SKM-1 (cell line): ENCODE measurements around the gene ASF1B.
A peak's percentile ranks its signal among the peaks of the same experiment; 100 is the strongest.

Experiments used
- DNase-seq: peaks from one replicate; lab custom pipeline; 2025; ENCODE audit not compliant: unreplicated experiment; lab: John Stamatoyannopoulos, UW

Gene ASF1B

DNA sequence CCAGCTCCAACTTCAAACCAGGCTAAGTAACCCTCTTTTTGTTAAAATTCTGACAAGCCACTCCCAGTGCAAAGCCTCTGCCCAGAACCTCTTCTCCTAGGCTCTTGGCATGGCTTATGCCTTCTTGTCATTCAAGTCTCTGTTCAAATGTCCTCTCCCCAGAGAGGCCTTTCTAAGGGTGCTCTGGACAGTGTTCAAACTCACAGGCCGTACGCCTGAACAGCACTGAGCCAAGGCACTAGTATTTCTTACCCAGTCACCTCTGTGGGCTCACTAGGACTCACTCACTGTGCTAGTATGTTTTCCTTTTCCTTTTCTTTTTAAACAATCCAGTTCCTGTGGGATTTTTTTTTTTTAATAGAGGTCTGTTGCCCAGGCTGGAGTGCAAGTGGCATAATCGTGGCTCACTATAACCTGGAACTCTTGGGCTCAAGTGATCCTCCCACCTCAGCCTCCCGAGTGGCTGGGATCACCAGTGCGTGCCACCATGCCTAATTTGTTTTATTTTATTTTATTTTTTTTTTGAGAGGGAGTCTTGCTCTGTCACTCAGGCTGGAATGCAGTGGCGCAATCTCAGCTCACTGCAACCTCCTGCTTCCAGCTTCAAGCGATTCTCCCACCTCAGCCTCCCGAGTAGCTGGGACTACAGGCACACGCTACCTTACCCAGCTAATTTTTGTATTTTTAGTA, 2.3 kb upstream of the ASF1B start:
- DNase-seq, result no peak

DNA sequence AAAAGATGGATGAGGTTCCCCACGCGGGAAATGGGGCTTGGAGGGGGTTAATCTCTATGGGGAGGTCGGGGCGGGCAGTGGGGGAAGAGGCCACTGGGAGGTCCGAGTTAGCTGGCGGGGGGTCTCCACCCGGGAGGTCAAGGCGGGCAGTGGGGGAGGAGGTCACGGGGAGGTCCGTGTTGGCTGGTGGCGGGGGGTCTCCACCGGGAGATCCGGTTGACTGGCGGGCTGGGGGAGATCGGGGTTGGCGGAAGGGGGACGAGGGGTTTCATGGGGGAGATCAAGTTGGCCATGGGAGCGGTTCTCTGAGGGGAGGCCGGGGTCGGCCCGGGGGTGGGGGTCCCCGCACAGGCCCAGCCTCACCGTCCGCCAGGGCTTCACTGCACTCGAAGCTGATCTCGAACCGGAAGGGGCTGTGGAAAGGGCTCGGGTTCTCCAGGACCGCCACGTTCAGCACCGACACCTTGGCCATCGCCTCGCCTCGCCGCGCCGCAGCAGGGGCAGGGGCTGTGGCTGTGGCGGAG, 342 bp downstream of the ASF1B start:
- DNase-seq, result no peak

DNA sequence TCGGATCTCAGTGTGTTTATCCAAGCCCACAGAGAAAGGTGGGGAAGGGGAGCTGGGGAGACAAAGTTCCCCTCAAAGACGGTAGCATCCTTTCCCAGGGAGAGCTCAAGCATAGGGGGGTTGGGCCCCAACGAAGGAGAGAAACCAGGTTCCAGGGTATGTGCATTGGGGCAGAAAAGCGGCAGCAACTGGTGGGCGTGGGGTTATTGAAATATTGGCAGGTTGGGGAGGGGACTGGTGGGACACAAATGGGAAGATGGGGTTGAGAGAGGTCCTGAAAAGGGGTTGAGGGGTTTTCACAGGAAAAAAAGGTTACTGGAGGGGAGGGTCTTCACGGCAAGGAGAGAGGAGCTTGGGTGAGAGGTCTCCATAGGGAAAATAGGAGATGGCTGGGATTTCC, 1.0 kb downstream of the ASF1B start:
- no peak for DNase-seq

DNA sequence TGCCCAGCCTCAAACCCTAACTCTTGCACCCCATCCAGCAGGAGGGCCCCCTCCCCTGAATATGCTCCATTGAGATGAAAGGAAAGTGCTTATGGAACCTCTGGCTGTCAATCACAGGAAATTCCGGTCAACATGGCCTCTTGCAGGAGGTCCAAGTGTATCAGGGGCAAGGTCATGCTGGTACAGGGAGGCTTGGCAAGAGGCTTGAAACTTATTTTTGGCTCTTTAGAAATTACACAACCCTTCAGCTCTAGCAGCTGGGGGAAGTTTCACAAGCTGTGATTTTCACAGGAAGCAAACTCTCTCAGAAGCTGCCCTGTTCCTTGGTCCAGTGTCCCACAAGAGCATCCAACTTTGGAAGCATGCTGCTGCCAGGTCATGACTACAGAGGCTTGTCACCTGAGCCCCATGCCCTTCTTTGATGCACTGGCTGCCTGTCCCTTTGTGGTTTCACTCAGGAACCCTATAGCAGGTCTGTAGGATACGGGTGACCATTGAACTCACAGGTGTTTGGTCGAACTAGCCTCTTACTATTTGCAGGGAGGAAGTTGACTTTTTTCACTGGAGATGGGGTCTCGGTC, 8.4 kb downstream of the ASF1B start:
- DNase-seq, result peak; percentile 44

DNA sequence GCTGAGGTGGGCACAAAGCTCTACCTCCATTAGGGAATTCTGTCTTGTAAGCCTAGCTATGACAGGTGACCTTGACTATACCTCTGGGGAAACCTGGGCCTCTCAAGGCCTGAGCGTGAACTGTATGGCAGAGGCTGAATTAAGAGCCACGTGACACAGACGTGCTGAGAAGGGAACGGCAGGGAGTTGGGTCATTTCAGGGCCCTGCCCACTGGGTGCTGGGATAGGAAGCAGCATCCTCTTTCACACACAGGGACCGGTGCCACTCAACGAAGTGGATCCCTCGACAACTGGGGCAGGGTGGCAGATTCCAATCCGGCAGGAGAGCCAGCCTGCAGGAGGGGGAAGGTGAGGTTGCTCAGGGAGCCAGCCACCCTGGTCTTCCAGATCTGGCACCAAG, 9.2 kb downstream of the ASF1B start:
- no peak for DNase-seq

DNA sequence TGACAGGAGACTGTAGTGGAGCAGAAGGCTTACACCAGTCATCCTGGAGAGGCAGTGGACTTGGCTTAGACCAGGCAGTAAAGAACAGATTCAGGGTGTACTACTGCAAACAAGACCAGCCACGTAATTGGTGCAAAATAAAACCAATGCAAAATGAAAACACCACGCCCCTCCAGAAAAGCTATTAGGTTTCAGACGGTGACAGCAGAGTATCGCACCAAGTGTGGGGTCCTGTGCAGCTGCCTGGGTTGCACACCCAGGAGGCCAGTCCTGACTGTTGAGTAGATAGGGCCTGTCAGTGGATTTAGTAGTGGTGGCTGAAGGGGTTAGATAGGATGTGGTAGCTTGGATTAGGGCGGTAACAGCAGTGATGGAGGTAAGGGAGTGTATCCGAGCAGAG, 13.5 kb downstream of the ASF1B start:
- DNase-seq, result no peak

DNA sequence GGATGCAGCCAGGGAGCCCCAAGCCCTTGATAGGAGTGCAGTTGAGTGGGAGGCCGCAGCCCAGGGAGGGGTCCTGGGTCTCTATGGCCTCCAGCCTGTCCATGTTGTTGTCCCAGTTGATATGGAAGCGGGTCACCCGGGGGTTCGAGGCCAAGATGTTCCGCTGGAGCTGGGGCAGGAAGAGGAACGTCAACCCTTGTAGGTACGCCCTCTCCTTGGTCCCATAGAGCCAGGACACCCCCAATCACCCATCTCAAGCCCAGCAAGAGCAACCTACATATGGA, 15.9 kb downstream of the ASF1B start:
- DNase-seq, result no peak

DNA sequence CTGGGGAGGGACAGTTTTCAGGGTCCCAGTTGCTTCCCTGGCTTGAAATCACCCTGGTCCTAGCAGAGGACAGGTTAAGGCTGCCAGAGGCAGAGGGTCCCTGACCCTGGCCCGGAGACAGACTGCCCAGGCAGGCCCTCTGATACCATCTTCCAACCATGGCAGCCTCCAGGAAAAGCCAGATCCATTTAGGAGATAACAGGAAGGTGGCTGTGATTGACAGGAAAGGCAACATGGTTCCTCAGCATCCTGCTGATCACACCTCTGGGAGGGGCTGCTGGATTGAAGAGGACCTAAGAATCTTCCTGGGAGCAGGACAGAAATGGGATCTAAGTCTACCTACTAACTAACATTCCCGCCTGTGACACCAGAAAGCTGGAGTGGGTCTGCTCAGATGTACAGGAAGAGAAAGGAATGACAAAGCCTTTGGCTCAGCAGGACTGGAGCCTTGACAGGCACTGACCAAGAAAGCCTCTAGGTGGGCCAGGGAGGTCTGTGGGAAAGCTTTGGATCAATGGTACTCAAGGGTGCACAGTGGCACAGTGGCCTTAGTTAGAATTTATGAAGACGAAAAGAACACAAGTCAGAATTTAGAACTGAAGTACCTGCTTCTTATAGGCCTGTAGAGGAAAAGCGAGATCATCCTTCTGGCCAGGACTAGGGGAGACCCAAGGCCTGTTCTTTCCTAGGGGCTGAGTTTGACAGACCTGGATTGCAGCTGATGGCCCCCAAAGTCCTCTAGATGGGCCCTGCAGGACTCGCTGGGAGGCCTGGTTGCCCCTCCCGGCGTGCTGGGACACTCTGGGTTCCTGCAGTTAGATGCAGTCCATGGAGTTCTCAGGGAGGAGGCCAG, 16.5 kb downstream of the ASF1B start:
- DNase-seq, result no peak

DNA sequence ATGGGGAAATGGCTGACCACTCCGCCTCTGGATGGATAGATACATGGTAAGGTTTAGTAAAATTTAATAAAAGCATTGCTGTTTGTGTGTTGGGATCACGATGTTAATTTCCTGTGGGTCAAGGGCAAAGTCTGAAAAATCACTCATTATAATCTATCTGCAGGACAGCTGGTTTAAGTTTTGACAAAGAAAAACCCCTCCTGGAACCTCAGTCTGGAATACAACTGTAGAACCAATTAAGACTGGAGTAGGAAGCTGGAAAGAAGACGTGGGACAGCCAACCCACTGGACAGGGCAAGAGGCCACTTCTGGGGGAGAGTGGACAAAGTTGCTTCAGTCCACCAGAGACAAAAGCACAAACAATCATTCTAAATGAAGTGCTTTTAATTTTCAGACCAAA, 17.2 kb downstream of the ASF1B start:
- no peak for DNase-seq

DNA sequence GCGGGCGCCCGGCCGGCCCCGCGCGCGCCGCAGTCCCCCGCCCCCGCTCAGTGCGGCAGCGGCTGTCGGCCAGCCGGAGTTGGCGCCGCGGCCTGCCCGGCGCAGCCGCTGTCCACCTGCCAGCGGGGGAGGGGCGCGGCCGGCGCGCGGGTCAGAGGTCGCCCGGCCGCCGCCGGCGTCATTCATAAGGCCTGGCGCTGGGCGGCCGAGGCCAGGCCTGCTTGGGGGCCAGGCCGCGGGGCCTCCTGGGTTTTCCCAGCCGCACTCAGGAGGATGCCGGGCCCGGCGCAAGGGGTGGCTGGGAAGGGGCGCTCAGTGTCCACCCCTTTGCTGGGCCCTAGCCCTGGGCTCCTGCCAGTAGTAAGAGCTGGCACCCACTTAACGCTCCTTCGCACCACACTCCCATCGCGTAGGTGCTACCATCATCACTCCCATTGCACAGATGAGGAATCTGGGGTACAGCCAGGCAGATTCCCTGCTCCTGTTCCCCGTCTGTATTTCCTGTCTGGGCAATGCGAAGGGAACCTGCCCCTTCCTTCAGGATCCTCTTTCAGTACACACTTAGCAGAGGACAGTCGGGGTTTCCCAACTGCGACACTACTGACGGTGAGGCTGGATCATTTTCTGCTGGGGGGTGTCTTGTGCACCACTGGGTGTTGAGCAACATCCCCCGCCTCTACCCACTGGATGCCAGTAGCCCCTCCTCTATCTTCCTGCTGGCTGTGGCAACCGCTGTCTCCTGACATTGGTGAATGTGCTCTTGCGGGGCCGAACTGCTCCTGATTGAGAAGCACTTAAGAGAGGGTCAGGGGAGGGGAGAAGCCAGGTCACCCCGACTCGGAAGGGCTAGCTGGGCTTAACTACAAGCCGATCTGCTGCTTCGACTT, 18.0 kb downstream of the ASF1B start:
- peak; percentile 76 for DNase-seq

DNA sequence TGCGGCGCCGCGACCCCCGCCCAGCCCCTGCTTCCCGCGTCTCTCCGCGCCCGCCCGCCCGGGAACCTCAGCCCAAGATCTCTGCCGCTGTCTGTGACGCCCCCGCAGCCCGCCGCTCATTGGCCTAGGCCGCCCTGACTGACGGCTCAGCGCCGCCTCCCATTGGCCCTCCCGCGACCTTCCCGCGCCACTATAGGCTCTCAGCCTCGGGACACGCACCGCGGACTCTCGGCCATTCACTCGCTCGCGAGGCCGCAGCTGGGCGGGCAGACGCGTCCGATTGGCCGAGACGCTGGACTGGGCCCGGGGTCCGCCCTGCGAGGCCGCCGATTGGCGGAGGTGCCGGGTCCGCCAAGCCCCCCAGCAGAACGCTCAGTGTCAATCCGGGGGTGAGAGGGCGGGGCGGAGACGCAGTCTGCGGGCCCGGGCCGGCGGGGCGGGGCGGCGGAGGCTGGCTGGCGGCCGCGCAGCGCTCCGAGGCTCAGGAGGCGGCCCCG, 18.7 kb downstream of the ASF1B start, which contains the start of gene PRKACA:
Gene PRKACA (minus strand): TSS at position 95 of the 497 bp plus-strand sequence. CDS start 215 bp downstream, outside the sequence.
- DNase-seq, result peak; percentile 89

DNA sequence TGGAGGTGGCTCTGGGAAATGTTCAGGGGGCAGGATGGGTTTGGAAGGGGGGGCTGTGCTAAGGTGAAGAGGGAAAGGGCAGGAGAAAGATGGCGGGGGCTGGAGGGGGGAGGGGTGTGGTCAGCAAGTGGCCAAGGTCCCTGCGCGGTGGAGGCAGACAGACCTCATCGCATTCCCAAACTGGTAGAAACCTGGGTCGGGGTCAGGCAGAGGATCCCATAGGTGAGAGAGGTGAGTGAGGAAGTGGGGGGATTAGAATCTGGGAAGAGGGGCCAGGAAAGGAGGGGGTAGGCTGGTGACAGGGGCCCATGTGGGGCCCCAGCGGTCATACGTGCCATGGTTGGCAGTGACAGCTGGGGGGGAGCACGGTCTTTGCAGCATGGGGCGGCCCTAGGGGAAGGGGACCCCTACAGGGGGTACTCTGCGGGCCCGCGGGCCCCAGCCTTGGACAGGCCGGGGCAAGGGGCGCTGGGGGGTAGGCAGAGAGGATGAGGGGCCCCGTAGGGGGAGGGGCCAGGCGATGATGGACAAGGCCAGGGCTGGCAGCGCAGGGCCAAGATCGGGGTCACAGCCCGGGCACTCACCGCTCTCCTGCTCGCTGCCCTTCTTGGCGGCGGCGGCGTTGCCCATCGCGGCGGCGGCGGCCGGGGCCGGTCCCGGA, 19.3 kb downstream of the ASF1B start:
- DNase-seq, result no peak

DNA sequence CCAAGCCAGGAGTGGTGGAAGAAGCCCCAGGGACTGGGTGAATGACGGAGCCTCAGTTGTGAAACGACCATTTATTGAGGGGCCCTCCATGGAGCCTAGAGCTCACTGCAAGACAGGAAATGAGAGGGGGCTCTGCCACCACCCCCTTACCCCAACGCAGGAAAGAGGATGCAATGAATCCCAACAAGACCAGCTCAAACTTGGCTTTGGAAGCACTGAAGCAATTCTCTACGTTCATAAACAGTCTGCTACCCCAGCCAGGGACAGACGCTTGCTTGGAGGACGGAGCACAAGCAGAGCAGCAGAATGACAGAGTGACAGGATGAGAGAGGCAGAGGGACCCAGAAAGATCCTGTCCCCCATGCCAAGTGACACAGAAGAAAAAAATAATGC, 19.9 kb downstream of the ASF1B start:
- DNase-seq, result no peak

DNA sequence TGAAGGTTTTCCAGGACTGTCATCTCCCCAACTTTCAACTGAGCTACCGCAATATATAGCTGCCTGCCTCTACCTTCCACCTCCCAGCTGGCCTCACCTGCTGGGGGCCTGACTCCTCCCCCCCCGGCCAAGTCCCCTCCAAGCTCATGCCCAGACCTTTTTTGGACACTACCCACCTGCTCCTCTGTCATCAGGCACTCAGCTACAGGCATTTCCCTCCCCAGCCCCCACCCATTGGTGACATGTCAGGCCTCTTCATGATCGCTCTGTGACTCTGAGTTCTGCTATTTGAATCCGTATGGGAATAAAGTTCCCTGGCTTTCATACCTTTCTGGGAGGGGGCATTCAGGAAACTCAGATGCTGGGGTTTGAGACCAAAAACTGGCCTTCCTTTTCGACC, 20.6 kb downstream of the ASF1B start:
- no peak for DNase-seq

DNA sequence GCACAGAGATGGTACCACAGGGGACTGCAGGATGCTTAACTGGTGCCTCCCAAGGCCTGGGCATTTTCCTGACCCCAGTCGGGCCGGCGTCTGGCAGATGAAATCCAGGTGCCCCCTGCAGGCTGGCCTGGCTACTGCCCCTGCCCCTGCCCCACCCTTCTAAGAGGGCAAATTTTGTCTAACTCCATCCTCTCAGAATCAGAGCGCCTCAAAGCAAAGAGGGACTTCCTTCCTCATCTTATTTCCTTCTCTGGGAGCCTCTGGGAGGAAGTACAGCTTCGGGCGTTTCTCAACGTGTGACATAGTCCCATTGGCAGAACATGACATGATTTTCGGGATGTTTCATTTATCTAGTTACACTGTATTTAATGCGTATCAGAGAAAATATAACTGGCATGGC, 21.5 kb downstream of the ASF1B start:
- DNase-seq, result peak; percentile 82

DNA sequence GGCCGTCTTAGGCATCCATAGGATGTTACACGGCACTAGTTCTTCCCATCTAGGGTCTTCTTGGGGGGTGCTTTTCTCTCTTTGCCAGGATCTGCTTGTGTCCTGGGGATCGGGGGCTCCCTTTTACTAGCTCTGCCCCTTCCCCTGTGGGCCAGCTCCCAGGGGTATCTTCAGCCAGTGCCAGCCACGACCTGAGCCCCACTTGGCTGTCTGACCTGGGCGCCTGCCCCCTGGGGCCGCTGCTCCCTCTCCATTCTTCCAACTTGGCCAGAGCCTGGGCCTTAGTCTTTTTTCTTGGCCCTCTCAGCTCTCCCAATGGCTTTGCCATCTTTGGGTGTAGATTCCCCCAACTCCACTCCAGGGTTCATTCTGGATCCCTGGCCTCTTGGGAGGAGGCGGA, 21.9 kb downstream of the ASF1B start:
- no peak for DNase-seq

DNA sequence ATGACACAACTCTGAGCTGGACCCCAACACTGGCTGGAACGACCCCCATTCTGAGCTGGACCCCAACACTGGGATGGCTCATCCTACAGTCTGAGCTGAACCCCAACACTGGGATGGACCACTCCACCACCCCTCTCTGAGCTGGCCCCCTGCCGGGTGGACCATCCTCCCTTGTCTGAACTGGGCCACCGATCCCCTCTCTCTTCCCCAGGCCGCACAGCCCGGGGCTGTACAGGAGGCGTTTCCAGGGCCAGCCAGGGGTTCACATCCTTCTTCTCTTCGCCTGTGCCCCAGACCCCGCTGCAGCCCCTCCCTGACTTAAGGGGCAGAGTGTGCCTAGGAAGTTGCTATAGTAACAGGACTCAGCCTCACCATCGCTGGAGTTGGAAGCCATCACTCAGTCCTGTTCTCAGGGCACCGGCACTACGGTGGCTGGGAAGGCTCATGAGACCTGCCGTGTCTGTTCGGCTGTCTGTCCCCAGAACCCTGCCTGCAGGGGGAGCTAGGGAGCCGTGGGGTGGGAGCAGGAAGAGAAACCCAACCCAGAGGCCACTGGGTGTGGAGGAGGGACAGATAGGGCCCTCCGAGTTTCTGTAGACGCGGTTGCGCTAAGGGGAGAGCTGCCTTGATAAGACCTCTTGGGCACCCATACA, 22.5 kb downstream of the ASF1B start:
- no peak for DNase-seq

DNA sequence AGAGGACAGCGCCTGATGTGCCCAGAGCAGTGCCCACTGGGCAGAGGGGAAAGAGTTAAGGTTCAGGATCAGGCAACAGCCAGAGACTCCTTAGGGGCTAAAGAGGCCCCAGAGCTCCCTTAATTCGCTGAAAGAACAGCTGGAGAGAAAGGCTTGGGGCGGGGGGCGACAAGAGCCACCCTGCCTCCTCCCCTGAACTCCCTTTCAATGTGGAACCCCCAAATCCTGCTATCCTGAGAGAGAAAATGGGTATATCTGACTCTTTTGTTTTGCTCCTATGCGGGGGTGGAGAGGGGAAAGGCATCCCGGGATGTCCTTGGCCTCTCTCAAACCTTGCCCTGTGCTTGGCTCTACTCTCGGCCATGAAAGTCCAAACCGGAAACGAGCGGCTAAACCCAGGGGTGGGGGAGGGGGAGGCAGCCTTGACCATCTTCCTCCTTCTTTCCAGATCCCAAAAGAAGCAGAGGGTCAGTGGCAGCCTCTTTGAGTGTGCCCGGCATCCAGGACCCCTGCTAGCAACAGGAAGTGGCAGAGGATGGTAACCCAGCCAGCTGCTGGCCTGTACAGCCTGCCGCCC, 23.5 kb downstream of the ASF1B start:
- no peak for DNase-seq

DNA sequence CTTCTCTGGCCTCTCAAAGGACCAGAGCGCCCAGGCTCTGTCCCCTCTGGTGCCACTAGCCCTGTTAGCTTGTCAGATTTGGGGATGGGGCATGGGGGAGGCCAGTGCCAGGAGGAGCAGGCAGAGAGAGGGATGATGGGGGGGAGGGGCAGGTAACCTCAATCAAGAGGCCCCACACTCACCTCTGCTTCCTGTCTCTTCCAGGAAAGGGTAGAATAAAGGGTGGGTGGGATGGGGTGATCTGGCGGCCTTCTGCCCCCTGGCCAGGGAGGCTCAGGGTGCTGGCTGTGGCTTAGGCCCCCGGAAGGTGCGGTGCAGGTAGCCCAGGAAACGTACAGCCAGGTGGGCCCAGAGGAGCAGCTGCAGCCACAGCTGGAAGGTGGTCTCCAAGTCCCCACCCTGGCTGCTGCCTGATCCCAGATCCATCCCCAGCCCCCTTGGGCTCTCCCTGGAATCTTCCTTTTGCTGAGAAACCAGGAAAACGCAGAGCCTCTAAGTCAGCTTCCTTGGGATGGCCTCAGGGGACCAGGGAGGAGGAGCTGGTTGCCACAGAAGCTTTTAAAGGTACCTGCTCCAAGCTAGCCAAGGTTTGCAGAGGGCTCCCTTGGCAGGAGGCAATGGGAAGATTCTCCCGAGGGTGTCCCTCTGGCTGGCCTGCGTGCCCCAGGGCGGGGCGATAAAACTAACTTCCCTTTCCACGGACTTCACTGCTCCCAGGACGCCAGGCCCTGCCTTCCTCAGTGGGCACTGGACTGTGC, 24.2 kb downstream of the ASF1B start:
- DNase-seq, result no peak
